NCI-H1105 (cell line): Measurements from ENCODE around the gene LAMC3.
"Not testable (repeated sequence)": the region's sequence is repeated elsewhere in the genome, so short reads cannot be mapped to it uniquely, and the experiment has no call there.

Experiments
- DNase-seq: peaks from one replicate; lab custom pipeline; 2025; lab: John Stamatoyannopoulos, UW

Gene LAMC3

GRCh38 chr9:131098391-131099101 is 89.6 kb downstream of the LAMC3 start:
- DNase-seq = no peak

GRCh38 chr9:131099102-131099606 is 90.2 kb downstream of the LAMC3 start:
- no peak for DNase-seq

GRCh38 chr9:131099845-131100244 is 90.9 kb downstream of the LAMC3 start:
- not testable (repeated sequence) for DNase-seq

GRCh38 chr9:131100445-131100844 is 91.5 kb downstream of the LAMC3 start:
- no peak for DNase-seq

- no peak for DNase-seq
Observed at GRCh38 chr9:131101207-131101964, 92.4 kb downstream of the LAMC3 start.

- no peak for DNase-seq
Observed at GRCh38 chr9:131103024-131103423, 94.0 kb downstream of the LAMC3 start.

GRCh38 chr9:131103535-131103934 is 94.6 kb downstream of the LAMC3 start:
- DNase-seq = no peak

GRCh38 chr9:131104016-131104740 is 95.2 kb downstream of the LAMC3 start:
- DNase-seq = no peak

GRCh38 chr9:131105952-131106351 is 97.0 kb downstream of the LAMC3 start:
- DNase-seq = no peak

GRCh38 chr9:131107760-131108159 is 98.8 kb downstream of the LAMC3 start:
- DNase-seq = no peak

GRCh38 chr9:131111186-131111853 is 102.3 kb downstream of the LAMC3 start:
- DNase-seq = no peak

GRCh38 chr9:131111854-131112311 is 102.9 kb downstream of the LAMC3 start:
- DNase-seq = no peak

GRCh38 chr9:131112374-131113154 is 103.6 kb downstream of the LAMC3 start:
- DNase-seq = no peak

- DNase-seq = no peak
Observed at GRCh38 chr9:131113655-131114054, 104.7 kb downstream of the LAMC3 start.

- DNase-seq = no peak
Observed at GRCh38 chr9:131114084-131114535, 105.1 kb downstream of the LAMC3 start.

- DNase-seq = not testable (repeated sequence)
Observed at GRCh38 chr9:131115360-131115742, 106.4 kb downstream of the LAMC3 start.

GRCh38 chr9:131116281-131117120 is 107.5 kb downstream of the LAMC3 start:
- DNase-seq = no peak

GRCh38 chr9:131117121-131117761 is 108.3 kb downstream of the LAMC3 start:
- no peak for DNase-seq

GRCh38 chr9:131117762-131118145 is 108.8 kb downstream of the LAMC3 start:
- DNase-seq = no peak

- no peak for DNase-seq
Observed at GRCh38 chr9:131119600-131119999, 110.6 kb downstream of the LAMC3 start.
